Measurements from ENCODE around the gene NAP1L4.

DNA sequence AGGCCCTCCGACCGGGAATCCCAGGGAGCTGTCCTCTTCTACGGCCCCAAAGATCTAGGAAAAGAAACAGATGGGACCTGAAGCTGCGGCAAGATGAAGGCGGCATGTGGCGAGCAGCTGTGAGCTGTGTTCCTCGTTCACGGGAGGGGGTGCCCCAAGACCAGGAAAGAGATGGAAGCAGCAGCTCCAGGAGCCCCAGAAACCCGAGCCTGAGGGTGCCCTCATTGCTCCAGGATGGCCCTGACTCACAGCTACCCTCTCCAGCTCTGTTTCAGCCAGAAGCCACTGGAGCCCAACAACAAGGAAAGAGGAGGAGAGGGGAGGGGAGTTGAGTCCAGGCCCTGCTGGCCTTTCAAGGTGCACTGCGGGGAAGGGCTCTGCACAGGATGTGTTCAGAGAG, 23.7 kb upstream of the NAP1L4 start:
- TF ChIP-seq YY1 (IDR thresholded peaks at IDR 0.05; ENCODE audit: insufficient read depth, insufficient read length) (no peak), SUZ12 (IDR thresholded peaks at IDR 0.05; ENCODE audit: extremely low read depth, insufficient read depth, insufficient read length) (no peak), ZNF274 (IDR thresholded peaks at IDR 0.05; ENCODE audit: low read depth, low read length) (no peak)
